NCI-H524 treated with DMSO at 0.1 percent for 48 hours (cell line): ENCODE results near the gene RCAN2.
"Not testable (repeated sequence)": the region's sequence is repeated elsewhere in the genome, so short reads cannot be mapped to it uniquely, and the experiment has no call there.

ENCODE experiments used
- DNase-seq: peaks from one replicate; lab custom pipeline; 2025; lab: John Stamatoyannopoulos, UW

The RCAN2 gene

DNA sequence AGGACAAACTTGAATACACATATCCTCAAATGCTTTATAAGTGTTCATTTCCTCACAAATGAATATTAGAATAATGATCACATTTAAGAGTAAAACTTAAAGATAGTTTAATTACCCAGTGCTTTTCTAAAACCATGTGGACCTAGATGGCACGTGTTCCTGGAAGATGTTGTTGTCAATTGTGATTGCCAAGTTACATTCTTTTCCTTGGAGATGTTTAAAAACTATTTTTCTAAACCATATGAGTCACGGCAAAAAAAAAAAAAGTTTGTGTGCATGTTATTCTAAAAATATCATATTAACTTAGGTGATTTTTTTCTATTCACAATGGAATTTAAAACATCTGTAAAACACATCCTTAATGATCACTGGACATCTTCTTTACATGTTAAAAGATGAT, 51.1 kb downstream of the RCAN2 start:
- DNase-seq: no peak

DNA sequence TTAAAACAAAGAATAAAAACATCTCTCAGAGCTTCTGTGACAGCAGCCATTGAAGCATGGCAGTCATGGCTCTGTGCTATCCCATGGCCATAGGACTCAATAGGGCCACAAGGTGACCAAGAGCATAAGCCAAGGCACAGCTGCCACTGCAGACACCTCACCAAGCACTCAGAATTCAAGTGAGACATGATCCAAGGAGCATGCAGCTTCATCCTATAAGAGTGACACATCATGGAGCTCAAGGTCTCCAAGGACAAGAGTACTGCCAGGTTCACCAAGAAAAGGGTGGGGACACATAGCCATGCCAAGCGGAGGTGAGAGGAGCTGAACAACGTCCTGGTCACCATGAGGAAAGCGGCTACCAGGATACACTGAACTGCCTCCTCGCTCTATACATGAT, 53.0 kb downstream of the RCAN2 start:
- no peak for DNase-seq

DNA sequence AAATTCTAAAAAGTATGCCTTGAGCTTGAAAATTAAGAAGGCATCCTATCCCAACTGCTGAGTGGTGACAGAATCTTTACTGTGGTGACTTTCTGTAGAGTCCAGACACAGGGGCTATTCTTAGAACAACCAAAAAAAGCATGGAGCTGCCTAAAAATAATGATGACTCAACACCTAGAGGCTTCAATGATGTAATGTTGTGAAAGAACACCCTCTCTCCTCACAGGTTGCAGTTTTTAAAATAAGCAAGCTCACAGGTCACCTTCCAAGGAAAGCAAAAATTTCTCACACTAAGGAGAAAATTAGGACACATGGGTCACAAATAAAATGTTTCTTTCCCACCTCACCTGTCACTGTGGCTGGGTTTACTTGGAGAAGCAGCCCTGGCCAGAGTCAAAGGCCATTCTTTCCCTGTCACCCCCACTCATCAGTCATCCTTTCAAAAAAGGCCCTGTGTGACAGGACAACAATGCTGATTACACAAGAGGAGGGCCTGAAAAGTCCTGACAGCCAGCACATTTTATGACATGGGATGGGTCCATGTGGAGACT, 53.5 kb downstream of the RCAN2 start:
- DNase-seq: no peak

DNA sequence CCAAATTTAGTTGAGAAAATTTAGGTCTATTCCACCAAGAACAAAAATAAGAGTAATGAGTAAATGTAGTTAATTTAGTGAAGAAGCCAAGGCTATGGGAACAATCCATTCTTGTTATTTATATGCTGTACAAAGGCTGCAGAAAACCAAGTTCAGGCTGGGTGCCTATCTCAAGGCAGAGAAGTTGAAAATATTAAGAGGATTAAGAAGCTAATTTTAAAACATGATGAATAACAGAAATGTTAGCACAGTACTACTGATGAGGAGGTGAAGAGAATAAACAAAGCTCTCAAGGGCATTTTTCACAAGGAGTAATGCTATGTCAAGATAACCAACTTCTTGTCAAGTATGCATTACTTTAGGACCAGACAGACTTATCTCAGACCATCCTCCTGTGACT, 68.6 kb downstream of the RCAN2 start:
- no peak for DNase-seq

DNA sequence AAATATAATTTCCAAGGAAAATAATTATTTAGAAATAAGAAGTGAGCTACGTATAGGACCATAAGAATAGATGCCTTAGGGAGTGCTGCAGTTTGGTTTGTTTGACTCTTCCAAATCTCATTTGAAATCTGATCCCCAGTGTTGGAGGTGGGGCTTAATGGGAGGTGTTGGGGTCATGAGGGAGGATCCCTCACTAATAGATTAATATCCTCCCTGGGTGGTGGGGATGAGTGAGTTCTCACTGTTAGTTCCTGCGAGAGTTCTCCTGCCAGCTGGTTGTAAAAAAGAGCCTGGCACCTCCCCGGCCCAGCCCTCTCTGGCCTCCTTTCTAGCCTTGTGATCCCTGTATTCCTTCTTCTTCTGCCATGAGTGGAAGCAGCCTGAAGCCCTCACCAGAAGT, 69.3 kb downstream of the RCAN2 start:
- no peak for DNase-seq

DNA sequence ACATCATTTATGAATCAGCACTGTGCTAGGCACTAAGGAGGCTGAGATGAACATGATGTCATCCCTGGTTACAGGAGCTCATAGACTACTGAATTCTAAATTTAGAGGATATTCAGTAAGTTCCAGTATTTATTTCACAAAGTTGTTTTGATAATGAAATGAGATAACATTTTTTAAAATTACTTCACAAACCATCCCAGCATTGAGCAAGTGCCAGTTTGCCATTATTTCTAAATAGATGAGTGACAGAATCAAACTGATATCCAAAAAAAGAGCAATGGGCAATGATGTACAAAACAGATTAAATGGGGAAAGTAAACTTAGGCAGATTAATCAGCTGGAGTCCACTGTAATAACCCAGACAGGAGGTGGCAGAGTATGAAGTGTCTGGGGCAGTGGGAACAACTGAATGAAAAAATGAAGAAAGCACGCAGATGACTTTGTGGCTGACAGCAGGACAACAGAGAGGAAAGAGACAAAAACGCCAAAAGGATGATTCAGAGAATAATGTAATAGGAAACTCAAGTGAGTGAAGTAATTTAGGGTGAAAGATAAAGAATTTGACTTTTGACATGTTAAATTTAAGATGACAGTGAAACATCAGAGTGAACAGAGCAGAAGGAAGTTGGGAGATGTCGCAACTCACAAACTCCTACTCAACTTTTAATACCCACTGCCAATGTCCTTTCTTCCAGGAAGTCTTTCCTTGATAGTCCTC, 70.2 kb downstream of the RCAN2 start:
- DNase-seq: no peak

DNA sequence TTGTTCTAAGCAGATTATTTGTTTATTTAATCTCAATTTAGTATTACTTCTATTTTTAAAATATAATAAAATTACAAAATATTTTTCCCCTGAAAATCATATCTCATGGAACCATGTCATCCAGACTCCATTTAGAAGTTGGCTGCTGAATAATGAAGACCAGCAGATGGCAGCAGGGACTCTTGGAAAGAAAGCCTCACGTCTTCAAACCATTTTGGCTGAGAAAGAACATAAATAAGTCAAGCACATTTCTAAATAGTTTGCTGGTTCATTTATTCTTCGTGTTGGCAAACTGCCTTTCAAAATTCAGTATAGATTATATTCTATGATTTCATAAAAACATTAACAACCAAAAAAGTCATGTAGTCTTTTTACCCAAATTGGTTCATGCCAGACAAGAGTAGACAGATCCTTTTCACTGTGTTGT, 71.7 kb downstream of the RCAN2 start:
- DNase-seq: no peak

DNA sequence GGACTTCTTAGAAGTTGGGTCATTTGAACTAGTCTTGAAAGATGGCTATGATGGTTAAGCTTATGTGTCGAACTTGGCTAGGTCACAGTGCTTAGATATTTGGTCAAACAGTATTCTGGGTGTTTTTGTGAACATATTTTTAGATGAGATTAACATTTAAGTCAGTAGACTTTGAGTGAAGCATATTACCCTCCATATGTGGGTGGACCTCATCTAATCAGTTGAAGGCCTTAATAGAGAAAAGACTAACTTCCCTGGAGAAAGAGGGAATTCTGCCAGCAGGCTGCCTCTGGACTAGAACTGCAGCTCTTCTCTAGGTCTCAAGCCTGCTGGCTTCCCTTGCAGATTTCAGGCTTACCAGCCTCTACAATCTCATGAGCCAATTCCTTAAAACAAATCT, 76.9 kb downstream of the RCAN2 start:
- no peak for DNase-seq

DNA sequence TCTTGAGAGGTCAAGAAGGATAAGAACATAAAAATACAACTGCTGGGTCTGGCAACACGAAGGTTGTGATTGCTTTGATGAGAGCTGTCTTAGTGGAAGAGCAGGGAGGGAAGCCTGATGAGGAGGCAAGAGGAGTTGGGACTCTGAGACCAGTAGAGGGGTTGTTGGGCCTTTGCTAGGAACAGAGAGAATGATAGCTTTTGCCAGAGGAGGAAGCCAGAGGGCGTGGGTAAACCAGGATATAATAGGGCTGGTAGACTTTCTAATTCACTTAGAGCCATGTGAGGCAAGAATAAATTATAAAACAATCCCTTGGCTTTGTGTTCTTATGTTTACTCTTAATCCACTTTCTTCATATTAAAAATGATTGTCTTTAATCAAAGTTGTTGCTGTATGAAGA, 78.6 kb downstream of the RCAN2 start:
- no peak for DNase-seq

DNA sequence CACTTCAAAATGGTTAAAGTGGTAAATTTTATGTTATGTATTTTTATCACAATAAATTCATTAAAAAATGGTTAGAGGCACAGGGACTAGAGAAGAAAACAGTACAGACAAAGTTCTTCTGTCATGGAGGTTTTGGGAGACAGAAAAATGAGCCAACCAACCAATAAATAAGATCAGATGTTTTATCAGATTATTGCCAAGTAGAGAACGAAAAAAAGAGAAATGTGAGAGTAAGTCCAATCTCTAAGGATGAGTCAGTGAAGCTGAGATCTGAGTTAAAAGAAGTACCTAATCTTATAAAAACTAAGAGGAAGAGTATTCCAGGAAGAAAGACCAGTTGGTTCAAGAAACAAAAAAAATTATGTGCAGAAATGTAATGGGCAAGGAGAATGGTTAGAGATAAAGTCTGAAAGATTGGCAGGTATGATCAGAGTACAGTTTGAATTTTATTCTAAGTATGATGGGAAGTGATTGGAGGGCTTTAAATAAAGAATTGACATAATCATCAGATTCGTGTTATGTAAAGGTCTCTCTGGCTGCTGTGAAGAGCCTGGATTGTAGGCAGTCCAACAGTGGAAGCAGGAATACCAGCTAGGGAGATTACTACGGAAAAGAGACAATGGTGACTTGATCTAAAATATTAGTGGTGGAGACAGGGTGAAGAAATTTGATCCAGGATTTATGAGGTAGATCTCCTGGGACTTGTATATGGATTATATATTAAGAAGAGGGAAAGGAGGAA, 79.6 kb downstream of the RCAN2 start:
- DNase-seq: no peak

DNA sequence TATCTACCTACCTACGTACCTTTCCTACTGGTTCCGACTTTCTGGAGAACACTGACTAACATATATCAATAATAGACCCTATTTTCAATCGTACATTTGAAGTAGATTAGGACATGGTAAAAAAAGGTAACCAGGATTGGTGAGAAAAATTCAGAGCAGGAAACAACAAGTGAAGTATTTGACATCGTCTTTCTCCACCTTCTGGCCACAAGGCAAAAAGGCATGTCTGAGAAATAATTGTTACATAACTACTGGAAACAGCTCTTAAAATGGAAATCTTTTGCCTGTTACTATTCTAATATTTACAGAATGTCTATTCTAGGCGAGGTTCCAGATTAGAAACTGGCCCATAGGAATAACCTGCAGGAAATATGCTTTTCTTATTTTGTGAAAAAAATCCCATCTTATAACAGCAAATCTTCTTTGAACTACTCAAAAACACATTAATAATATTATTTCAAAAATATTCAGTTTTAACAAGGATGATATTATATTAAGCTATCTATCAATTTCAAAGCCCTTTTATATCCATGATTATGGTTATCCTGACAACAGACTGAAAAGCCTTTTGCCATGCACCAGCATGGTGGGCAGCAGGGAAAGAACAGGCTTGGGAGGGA, 80.8 kb downstream of the RCAN2 start:
- no peak for DNase-seq

DNA sequence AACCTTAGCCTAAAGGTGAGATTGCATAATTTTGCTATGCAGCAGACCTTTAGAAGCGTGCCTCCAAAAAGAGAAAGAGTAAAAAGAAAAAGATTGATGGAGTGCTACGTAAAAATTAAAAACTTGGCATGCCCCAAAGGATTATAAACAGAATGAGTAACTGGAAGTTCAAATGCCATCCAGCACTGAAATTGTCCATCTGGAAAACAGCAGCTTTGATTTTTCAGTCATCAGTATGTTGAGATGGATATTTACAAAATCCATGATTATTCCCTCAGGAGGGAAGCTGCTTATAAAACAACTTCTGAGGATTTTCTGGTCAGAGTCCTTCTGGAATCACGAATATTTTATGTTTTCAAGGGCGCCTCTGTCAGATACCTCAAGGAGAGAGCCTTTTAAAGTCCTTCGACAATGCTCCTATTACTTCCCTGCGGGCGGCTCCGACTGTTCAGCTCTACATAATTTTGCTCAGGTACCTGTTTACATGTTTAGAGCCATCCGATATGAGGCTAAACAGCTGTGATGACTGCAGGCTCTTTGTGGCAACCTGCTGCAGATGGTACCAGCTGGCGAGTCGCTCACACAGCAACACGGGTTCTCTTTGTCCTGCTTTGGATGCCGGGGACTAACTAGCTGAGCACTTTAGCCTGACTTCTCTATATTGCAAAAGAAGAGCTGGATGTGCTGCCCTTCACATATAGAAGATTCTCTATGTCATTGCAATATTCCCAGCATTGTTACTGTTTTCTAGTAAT, 83.3 kb downstream of the RCAN2 start:
- peak; percentile 51 for DNase-seq

DNA sequence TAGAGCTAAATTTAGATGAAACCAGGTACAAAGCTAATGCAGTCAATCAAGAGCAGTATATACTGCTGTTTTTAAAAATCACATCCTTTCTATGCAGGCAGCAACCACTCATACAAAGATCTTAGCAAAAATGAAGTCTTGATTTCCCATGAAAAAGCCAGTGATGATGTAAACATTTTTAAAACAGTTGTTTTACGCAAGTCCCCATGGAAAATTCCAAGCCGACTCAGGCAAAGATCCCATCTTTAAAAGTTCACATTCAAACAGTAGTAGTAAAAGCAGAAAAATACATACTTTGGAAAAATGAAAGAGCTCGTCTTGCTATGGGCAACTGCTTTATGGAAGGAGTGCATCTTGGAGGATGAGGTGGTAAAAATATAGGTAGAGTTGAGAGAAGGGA, 84.0 kb downstream of the RCAN2 start:
- DNase-seq: no peak

DNA sequence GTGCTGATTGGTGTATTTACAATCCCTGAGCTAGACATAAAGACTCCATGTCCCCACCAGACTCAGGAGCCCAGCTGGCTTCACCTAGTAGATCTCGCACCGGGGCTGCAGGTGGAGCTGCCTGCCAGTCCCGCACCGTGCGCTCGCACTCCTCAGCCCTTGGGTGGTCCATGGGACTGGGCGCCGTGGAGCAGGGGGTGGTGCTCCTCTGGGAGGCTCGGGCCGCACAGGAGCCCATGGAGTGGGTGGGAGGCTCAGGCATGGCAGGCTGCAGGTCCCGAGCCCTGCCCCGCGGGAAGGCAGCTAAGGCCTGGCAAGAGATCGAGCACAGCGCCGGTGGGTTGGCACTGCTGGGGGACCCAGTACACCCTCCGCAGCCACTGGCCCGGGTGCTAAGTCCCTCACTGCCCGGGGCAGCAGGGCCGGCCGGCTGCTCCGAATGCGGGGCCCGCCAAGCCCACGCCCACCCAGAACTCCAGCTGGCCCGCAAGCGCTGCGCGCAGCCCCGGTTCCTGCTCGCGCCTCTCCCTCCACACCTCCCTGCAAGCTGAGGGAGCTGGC, 85.5 kb downstream of the RCAN2 start:
- not testable (repeated sequence) for DNase-seq

DNA sequence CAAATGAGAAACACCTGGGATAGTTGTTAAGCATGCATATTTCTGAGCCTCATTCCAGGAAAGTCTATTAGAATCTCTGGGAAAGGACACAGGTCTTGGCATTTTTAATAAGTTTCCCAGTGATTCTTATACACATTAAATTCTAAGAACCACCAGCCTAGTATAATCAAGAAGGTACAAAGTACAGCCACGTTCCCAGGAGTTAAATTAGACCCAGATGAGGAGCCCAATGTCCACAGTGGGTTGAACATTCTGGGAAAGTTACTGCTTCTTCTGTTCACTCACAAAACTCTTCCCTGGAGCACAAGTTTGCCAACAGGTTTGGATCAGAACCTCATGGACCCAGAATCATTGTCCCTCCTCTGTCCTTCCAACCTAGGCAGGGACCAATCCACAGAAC, 90.4 kb downstream of the RCAN2 start:
- DNase-seq: no peak

DNA sequence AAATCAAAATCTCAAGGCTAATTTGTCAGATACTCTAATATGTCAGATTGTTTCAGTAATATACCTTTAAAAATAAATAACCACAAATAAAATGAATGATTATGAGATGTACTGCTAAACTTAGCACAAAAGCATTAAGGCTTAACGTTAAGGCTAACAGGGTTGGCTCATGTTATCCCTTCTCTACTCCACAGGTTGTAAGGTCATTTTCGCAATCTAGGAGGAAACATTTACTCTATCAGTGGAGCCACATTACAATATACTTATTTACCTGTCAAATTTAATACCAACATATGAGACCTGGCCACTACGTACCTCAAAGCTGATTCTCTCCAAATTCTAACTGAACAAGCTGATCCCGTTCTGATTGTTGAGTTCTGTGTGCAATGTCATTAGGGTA, 95.7 kb downstream of the RCAN2 start:
- DNase-seq: no peak

DNA sequence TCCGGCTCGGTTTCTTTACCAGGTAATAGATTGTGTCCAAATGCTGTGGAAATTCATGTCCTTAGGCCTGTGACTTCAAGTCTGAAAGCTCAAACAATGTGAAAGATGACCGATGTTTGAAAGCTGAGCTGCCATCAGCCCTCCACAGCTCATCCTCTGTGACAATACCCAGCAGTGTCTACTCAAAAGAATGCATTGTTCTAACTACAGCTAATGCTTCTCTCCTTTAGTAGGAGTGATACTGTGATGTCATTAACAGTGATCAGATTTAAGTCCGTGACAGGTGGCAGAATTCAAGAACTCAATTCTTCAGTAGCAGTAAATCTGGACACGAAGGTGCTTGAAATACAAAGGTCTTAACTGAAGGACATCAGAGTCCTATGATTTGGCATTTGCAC, 97.3 kb downstream of the RCAN2 start:
- DNase-seq: no peak

DNA sequence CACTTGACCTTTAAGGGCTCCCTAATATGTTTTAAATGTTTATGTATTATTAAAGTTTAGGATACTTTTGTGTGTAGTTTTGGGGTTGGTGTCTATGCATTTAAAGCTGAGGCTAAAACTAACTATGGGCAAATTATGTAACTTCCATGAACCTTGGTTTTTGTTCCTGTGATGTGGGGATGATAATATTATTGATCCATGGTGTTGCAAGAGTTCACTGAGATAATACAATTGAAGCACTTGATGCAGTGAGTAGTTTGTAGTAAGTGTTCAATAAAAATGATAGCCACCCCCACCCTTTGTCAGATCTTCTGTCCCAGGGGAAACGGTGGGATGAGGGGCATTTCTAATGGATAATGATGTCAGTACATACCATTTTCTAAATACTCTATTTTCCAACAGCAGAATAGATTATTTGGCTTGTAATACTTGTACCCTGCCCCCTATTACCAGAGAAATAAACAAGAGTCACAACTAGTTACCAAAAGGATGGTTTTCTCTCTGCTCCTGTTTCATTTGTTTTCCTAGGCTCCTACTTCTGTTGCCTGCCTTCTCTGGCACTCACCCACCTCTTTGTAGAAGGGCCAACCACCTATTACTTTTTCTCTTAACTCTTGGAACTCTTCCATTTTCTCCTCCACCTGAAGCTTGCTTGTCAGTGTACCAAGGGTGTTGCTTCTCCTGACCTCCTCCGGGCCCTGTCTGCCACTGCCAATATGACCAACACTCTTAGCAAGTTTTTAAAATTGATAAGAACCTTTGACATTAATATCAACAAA, 97.9 kb downstream of the RCAN2 start:
- DNase-seq: no peak

DNA sequence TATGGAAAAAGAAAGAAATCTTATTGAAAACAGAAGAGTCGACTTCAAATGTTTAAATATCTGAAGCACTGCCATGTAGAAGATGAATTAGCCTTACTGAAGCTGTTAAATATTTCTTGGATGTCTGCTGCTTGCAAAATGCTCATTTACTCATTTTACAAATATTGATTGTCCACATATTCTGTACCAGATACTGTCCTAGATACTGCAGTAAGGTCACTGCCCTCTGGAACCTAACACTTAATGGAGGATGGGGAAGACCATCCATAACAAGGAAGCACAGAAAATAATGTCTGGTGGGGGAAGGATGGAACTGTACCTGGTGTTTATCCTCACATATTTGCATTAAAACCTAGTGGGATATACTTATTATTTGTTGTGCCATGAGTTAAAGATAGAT, 99.0 kb downstream of the RCAN2 start:
- no peak for DNase-seq

DNA sequence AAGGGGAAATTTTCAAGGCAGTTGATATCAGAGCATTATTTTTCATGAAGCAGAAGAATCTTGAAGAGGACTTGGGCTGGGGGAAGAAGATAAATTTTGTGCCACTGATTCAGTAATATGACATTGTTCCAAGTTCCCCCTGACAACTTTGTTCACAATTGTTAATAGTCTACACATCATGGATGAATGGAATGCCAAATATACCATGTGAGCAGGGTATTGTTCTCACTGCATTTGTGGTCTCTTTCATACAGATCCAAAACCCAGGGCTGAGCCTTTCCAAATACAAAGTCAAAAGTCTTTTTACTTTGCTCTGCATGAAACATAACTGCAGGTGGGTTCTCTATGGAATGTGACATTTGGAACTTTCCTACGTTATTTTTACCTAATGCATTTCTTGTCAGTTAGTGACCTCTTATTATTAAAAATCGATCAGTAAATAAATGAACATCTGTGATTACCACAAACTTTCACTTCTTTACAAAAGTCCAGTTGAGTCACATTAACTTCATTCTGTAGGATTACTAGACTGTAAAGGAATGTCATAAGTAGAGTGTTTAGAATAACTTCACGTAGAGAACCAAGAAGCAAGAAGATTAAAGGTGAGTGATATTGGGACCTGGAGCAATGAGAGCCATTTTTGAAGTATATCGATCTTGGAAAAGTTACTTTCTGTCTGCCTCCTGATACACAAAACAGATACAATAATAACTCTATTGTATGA, 100.9 kb downstream of the RCAN2 start:
- DNase-seq: no peak

DNA sequence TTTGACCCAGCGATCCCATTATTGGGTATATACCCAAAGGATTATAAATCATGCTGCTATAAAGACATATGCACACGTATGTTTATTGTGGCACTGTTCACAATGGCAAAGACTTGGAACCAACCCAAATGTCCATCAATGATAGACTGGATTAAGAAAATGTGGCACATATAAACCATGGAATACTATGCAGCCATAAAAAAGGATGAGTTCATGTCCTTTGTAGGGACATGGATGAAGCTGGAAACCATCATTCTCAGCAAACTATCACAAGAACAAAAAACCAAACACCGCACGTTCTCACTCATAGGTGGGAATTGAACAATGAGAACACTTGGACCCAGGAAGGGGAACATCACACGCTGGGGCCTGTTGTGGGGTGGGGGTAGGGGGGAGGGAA, 103.5 kb downstream of the RCAN2 start:
- DNase-seq: not testable (repeated sequence)
